Kidney capillary endothelial cell (primary cell): ENCODE measurements around the gene FDCSP.
"Not testable (repeated sequence)": the region's sequence is repeated elsewhere in the genome, so short reads cannot be mapped to it uniquely, and the experiment has no call there.

Source experiments
- DNase-seq: peaks from one replicate; pipeline ENCODE4 v3.0.0-alpha.2; 2018; ENCODE audit warnings: low spot score

Gene FDCSP

GRCh38 chr4:70239884-70240591, 14.1 kb downstream of the FDCSP start:
- DNase-seq, result no peak

DNA sequence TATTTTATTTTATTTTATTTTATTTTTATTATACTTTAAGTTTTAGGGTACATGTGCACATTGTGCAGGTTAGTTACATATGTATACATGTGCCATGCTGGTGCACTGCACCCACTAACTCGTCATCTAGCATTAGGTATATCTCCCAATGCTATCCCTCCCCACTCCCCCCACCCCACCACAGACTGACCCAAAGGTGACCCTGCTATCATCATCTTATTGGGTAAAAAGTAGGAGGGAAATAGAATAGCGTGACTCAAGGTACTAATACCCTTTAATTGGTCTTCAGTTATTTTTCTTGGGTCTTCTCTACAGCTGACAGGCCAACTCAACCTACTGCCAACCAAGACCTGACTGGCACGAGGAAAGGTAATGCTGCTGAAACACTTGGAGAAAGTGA, 16.4 kb downstream of the FDCSP start, which contains the start of gene CSN3:
TSS of gene CSN3 (plus strand) at position 301 of the 400 bp plus-strand sequence. CDS start 2,223 bp downstream, outside the sequence.
- not testable (repeated sequence) for DNase-seq

- DNase-seq, result no peak
Measured at GRCh38 chr4:70243091-70243490, 17.2 kb downstream of the FDCSP start.

- DNase-seq, result no peak
Measured at GRCh38 chr4:70251250-70251944, 25.5 kb downstream of the FDCSP start.

DNA sequence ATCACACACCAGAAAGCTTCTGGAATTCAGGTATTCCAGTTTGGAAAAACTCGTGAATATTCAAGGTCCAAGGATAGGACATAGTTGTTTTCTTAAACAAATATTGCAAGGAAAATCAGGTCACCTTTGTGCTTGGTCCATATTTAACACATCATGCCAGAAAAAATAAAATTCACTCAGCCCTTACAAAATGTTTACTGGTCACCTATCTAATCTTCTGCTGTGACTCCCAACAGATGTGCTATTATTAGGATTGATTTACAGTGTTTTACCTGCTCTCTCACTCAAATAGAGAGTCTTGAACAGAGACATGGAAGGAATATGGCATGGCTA, 26.0 kb downstream of the FDCSP start:
- no peak for DNase-seq

DNA sequence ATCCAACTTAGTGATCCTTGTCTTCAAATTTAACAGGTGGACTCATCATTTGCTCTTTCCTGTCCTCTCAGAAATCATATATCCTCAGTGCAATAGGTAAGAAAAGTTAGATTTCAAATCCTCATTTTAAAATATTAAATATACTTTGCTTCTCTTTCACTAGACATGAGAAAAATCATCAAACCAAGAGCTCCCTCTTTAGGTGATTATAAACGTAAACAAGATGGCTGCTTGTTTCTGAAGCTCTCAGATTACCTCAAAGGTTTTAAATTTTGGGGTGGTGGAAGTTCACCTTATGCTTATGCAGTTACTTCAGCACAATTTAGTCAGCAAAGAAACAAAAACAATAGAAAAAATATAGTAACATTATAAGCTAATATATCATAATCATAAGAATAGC, 43.8 kb downstream of the FDCSP start:
- no peak for DNase-seq

DNA sequence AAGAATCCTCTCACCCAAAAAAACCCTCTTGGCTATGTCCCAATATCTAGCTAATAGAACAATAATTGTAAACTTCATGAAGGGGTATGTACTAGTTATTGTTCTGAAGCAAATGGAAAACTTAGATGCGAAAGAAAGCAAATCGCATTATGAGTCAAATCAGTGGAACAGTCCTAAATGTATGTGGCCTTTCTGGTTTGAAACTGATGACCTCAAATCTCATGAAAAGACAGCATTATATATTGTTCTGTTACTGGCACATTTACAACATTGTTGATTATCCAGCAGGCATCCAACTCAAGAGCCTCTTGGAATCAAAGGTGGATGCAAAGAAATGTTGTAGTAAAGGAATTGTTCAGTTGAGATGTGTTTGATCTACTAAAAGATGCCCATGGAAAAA, 51.2 kb downstream of the FDCSP start:
- no peak for DNase-seq

DNA sequence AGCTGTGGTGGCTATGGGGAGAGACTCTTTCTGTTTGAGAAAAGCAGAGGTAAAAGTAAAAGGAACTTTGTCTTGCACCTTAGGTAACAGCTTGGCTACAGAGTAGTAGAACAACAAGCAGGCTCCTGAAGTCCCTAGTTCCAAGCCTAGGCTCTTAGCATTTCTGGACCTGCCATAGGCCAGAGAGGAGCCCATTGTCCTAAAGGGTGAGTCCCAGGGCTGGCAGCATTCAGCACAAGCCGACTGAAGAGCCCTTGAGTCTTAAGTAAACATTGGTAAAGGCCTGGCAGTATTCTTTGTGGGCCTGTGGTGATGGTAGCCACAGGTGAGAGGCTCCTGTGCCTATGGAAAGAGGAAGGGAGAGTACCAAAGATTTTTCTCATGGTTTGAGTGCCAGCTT, 54.6 kb downstream of the FDCSP start:
- no peak for DNase-seq
